ENCODE measurements around the gene ABLIM1.

ABLIM1 gene

GRCh38 chr10:114647545-114648138 is 10.4 kb downstream of the ABLIM1 start:
- no peak for DNase-seq (ENCODE audit: low spot score)

- no peak for DNase-seq (ENCODE audit: low spot score)
These were observed 11.6 kb downstream of the ABLIM1 start for GRCh38 chr10:114646426-114646825.

GRCh38 chr10:114645706-114646105 is 12.4 kb downstream of the ABLIM1 start:
- no peak for DNase-seq (ENCODE audit: low spot score)

DNA sequence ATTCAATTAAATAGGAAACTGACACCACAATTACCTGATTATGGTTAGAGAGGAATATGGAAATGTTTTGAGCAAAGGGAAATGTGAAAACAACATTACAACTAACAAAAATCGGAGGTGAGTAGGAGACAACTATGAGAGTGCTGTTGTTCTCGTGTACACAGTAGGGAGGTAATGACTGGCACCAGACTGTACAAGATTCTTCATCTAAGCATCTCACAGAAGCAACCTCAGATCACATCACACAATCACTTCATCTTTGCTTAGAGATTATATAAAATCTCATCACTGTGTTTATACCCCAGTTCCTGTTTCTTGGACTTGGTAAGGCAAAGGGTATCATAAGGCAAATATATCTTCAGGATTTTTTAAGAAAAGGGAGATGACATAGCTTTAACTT is 14.9 kb downstream of the ABLIM1 start:
- DNase-seq (ENCODE audit: low spot score), result no peak

- DNase-seq (ENCODE audit: low spot score), result no peak
These were observed 15.3 kb downstream of the ABLIM1 start for GRCh38 chr10:114642729-114643128.

GRCh38 chr10:114638821-114639625 is 19.1 kb downstream of the ABLIM1 start:
- no peak for DNase-seq (ENCODE audit: low spot score)

DNA sequence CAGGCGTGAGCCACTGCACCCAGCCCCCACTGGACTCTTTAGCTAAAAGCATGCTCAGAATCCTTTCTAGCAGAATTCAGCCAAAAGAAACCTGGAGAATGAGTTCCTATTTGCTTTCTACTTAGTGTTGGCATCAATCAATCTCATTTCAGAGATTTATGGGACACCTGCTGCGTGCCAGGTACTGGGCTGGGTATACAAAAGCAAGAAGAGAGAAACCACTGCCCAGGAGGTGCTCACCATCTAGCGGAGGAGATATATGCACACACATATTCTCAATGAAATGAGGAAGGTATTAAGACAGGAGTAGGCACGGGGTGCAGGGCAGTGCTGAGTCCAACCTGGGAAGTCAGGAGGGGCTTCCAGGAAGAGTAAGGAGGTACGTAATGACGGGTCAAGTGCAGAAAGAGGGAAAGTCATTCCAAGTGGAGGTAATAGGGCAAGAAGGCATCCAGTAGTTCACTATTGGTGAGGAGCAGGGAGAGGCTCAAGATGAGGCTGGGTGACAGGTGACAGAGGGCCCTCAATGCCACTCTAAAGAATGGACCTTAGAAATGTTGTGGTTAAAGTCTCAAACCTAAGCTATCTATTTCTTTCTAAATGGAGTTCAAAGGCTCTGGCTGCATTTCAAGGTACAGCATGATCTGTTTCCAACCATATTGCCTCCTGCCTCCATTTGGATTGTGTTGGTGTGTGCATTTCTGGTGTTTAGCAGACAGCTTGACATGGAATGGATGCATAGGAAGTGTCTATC is 22.1 kb downstream of the ABLIM1 start:
- no peak for DNase-seq (ENCODE audit: low spot score)

- DNase-seq (ENCODE audit: low spot score), result no peak
These were observed 23.0 kb downstream of the ABLIM1 start for GRCh38 chr10:114635101-114635500.

GRCh38 chr10:114634609-114634979 is 23.5 kb downstream of the ABLIM1 start:
- DNase-seq (ENCODE audit: low spot score), result no peak

DNA sequence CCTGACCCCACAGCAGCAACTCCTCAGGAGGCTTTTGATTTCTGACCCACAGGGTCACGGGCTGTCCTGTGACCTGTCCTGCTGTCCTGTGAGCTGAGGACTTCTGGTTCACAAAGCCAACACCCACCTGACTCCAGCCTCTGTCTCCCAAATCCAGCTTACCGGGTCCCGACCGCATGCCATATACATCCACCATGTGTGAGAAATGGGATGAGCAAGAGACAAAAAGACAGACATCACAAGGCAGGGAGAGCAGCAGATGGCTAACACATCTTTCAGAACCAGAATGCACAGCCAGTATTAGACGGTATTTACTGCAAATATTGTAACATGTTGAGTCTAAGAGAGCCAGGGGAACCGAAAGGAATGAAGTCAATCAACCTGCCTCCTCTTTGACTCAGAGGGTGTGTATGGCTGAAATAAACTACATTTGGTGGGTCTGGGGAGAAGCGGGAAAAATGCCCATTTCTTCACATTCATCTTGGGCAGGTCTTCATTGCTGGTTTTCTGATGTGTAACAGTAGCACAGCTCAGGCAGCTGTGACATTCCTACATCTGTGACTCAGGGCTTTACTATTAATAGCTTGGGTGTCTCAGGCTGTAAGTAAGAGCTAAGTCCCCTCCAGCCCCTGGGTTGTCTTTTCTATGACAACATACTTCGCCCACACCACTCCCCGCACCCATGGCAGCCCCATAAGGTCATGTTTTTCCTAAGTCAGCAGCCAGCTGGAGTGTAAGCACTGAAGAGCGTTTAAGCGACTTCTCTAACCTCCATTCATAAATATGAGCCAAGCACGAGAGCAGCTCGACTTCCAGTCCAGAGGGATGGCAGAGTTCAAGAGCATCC is 25.0 kb downstream of the ABLIM1 start:
- no peak for DNase-seq (ENCODE audit: low spot score)

DNA sequence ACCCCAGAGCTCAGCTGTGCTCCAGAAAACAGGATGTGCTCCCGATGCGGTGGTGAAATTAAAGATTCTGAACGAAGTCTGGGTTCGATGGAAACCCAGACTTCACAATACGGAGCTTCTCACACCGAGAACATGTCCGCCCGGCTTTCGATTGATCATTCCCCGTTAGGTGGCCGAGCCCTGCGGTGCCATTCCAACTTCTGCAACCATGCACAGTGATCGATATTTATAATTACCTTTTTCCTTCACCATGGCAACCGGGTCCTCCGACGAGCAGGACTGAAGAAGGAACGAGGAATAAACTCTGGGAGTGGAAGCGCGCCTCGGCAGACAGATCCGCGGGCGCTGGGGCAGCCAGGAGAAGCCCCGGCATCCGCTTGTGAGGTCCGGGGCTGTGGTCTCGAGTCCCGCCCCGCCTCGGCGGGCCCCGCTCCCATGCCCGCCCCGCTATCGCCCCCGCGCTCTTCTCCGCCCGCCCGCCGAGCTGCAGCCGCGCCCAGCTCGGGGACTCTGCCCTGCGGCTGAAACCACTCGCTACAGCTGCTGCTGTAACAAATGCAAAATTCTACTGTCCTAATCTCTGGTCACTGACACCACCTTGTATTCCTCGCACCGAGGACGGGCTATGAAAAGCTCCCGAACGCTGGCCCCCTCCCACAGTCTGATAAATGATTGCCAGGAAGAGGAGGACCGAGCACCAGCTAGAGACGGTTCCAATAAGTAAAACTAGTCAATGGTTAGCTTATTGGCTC is 26.2 kb downstream of the ABLIM1 start:
- peak; percentile 38 for DNase-seq (ENCODE audit: low spot score)

GRCh38 chr10:114631090-114631665 is 26.9 kb downstream of the ABLIM1 start:
- no peak for DNase-seq (ENCODE audit: low spot score)

DNA sequence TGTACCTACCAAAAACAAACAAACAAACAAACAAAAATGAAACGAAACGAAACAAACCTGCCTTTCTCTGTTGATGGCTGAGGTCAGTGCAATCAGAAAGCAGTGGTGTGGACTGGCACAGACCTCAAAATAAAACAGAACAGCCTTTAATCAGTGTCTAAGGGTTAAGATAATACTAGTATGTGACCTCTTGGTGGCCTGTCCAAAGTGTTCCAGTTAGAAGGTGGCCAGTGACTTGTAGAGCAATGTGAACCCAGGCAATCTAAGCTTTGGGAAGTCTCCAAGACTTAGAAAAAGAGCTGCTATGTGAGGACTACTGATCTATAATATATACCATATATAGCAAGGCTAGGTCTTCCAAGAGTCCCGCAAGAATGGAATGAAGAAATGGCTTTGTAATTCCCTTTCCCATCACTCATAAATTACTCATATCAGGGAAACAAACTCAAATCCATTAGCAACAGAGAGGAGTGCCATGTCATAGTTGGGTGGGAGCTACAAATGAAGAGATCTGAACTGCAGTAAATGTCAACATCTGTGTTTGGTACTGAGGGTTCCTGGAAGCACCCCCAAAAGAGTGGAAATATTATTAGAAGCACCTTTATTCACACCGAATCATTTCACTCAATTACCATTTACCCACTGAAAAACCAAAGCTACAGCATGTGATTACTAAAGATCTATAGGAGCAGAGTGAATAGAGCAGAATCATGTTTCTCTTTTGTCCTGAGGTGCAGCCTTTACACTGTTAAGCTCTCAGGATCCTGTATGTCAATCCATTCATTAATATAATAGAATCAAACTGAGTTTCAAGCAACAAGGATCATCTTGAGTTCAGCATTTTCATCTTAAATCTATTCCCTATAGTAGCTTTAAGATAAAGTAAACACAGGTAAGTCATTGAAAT is 28.0 kb downstream of the ABLIM1 start:
- DNase-seq (ENCODE audit: low spot score), result no peak

GRCh38 chr10:114629083-114629823 is 28.8 kb downstream of the ABLIM1 start:
- no peak for DNase-seq (ENCODE audit: low spot score)

GRCh38 chr10:114628106-114628505 is 30.0 kb downstream of the ABLIM1 start:
- DNase-seq (ENCODE audit: low spot score), result no peak

DNA sequence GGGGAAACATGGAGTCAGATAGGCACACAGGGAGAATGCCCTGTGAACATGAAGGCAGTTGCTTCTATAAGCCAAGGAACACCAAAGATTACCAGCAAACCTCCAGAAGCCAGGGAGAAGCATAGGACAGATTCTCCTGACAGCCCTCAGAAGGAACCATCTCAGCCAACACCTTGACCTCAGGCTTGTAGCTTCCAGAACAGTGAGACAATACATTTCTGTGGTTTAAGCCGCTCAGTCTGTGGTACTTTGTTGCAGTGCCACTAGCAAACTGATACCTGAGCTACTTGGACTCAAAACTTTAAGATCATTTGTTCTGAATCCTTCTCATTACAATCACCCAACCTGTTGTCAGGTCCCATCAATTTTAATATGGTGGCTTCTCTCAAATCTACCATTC is 31.2 kb downstream of the ABLIM1 start:
- DNase-seq (ENCODE audit: low spot score), result no peak

DNA sequence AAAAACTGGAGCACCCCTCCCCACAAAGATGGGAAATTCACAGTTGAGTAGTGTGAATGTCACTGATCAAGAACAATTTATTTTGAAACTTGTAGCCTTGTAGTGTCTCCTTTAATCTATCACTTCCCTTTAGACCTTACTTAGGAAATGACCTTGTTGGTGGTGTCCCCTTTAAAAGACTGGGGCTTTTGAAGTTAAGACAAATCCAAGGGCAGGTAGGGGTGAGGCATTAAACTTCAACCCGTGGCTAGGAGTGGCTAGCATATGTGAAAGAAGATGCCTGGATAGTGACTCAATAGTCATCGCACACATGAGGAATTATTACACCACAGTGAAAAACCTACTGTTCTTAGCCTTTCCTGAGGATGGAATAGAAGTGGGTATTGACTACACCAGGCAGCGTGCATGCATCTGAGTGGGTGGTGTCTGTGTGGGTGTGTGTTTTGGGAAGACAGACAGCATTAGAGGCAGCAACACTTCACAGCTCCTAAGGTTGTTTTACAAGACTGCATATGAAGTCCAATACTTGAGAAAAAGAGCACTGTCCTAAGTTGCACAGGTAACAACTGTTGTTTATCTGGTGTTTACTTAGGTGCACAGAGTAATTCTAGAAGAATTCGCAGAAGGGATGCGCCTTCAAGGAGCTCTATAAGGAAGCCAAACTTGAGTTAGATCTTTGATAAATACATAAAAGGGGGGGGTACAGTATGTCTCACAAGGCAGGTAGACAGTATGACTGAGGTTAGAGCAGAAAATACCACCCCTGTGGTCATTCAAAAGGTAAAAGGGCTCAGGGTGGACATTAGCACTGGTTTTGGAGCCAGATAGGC is 32.9 kb downstream of the ABLIM1 start:
- no peak for DNase-seq (ENCODE audit: low spot score)

DNA sequence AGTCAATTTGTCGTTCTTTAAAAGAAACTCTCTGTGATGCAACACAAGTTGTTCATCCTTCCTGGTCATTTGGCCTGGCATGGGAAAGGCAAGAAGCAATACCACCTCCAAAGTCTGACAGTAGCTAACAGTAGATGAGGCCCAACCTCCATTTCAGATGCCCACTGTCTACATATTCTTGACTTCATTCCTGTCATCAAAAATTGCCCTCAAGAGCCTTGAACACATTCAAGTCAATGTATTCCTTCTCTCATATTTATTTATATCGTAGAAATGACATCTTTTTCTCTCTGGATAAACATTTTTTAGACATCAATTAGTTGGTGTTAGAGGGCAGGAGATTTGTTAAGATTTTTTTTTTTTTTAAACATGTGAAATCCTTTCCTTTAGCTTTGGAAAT is 33.7 kb downstream of the ABLIM1 start:
- no peak for DNase-seq (ENCODE audit: low spot score)
